Coronary artery (tissue), 2 donors: ENCODE measurements around the gene GADL1.
A peak's percentile ranks its signal among the peaks of the same experiment; 100 is the strongest.

ENCODE experiments used
- DNase-seq: peaks from one replicate; pipeline ENCODE4 v3.0.0-alpha.2; 2017; ENCODE audit warnings: low spot score
- H3K27ac ChIP-seq, 2 donors: fragments of 200-600 bp; sonication (generic); one replicate each; pipeline ENCODE4 v1.5.1; 2016 to 2019
- H3K4me3 ChIP-seq: fragments of 200-600 bp; sonication (generic); 2 replicates; pipeline ENCODE4 v1.5.1; 2016; ENCODE audit warnings: mild to moderate bottlenecking, moderate library complexity
- TF ChIP-seq, protein P1 (sequence below): fragments of 200-600 bp; sonication (generic); IDR thresholded peaks from one replicate; pipeline ENCODE4 v1.5.1; 2019; ENCODE audit warnings: antibody characterized with exemption

The GADL1 gene

DNA sequence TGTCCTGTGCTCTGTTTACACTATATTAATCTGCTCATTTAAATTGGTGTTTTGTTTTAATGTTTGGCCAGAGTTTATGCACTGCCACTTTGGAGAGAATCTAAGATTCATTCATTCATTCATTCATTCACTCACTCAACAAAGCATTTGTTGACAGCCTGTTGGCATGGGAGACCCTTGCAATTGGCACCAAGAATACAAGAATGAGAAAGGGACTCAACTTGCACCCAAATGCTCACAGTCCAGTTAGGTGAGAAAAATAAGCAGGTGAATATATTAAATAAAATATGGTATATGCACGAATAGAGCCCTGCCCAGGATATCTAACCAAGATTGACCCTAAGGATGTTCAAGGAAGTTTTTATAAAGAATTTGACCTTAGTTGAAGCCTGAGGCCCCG, 207.7 kb downstream of the GADL1 start:
- Histone ChIP-seq H3K27ac (peak overlapping the region; percentile 13 to 35), H3K4me3 (no peak overlapping the region)
- DNase-seq: no peak
- TF ChIP-seq, protein P1, sequence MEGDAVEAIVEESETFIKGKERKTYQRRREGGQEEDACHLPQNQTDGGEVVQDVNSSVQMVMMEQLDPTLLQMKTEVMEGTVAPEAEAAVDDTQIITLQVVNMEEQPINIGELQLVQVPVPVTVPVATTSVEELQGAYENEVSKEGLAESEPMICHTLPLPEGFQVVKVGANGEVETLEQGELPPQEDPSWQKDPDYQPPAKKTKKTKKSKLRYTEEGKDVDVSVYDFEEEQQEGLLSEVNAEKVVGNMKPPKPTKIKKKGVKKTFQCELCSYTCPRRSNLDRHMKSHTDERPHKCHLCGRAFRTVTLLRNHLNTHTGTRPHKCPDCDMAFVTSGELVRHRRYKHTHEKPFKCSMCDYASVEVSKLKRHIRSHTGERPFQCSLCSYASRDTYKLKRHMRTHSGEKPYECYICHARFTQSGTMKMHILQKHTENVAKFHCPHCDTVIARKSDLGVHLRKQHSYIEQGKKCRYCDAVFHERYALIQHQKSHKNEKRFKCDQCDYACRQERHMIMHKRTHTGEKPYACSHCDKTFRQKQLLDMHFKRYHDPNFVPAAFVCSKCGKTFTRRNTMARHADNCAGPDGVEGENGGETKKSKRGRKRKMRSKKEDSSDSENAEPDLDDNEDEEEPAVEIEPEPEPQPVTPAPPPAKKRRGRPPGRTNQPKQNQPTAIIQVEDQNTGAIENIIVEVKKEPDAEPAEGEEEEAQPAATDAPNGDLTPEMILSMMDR: no peak

DNA sequence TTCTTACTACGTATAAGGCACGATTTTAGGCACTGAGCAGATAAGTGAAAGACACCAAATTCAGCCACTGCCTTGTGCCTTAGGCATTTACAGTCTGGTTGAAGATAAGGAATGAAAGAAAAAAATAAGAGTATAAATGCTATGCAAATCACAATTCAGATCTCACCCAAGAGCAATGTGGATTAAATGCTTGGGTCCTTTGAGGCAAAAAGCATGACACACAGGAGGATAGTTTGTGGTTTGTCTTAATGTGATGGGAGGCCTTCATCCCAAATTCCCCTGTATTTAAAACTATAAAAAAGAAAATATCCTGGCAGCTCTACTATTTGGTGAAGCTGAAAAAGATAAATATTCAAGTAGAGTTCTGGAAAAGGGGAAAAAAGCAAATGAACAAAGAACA, 208.3 kb downstream of the GADL1 start:
- no peak overlapping the region for H3K4me3 ChIP-seq
- H3K27ac ChIP-seq: peak overlapping the region; percentile 35 to 46
- DNase-seq: no peak
- TF ChIP-seq, protein P1: no peak

DNA sequence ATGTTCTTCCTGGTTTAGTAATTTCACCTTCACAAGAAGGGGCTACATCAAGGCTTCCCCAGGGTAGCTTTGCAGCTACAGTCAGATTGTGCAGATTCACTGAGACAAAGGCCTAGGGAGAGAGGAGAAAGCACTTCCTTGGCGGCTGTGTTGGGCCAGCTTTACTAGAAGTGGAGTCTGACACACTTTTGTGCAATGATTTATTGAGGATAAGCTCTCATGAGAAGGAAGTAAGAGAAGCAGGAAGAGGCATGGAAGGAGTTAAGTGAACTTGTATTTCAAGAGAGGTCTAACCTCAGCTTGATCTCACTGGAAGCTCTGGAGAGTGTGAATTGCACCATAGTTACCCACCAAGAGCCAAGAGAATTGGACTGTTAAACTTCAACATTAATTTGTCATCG, 209.2 kb downstream of the GADL1 start:
- TF ChIP-seq, protein P1: no peak
- DNase-seq: no peak
- peak overlapping the region; percentile 30 to 46 for H3K27ac ChIP-seq
- H3K4me3 ChIP-seq: no peak overlapping the region

DNA sequence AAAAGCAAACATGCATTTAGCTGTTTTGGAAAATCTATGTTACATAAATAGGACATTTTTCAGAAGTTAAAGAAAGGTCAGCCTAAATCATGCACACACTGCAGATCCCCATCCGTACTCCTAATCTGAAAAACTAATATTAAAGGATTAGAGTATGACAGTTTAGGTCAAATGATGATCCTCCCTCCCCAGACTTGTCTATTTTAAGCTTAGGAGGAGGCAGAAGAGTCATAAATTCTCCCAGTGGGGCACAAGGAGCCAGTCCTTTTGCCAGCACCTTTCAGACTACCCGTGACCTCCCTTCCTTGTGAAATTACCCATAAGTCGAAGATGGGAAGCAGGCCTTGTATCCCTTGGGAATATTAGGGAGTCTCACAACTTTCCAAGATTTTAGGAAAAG, 210.1 kb downstream of the GADL1 start:
- peak overlapping the region in 1 of 2 donors; percentile 22 for H3K27ac ChIP-seq
- H3K4me3 ChIP-seq: no peak overlapping the region
- DNase-seq: no peak
- TF ChIP-seq, protein P1: no peak

DNA sequence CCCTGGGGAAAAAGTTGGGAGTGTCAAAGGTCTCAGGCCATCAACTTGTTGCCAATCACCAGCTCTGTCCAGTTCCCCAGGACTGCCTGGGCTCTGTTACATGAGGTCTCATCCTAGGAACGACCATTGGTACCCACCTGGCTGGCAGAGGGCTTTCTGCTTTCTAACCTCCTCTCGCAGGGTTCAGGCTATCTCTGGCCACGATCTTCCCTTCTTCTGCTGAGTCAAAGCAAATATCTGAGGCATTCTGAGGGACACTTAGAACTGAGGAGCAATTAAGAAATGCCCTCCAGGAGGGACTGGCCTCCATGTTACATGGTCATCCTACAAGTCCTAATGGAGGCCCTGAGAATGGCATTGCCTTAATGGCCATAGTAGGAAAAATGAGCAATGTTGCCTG, 210.7 kb downstream of the GADL1 start:
- H3K27ac ChIP-seq: peak overlapping the region in 1 of 2 donors; percentile 40
- DNase-seq: no peak
- no peak overlapping the region for H3K4me3 ChIP-seq
- TF ChIP-seq, protein P1: no peak

DNA sequence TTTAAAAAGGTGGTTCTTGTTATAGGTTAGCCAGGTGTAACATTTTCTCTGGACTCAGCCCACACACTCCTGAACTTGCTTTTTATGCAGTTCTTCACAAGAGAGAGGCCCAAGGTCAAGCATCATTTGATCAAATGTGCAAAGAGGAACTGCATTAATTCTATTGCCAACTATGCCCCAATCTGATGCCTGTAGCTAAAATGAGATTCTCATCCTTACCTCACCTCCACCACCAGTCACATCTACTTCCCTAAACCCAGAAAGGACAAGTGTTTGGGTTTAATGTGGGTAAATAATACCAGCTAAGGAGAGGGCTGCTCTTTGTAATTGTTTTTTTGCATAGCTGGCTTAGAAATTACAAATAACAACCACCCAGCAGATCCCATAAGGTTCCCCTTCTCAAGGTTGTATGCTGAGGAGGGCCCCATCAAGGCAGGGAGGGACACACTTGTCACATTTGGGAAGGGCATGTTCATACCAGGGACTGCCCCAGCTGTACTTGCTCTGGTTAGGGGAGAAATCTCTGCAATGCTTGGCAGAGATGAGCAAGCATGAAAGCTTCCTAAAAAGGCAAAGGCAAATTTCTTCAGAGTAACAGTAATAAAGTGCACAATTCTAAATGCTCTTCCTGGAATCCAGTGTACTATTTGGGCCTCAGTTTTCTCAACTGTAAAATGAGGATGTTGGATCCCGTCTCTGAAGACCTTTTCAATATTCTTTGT, 211.9 kb downstream of the GADL1 start:
- Histone ChIP-seq H3K27ac (peak overlapping the region; percentile 58 to 79), H3K4me3 (no peak overlapping the region)
- TF ChIP-seq, protein P1: no peak
- no peak for DNase-seq

DNA sequence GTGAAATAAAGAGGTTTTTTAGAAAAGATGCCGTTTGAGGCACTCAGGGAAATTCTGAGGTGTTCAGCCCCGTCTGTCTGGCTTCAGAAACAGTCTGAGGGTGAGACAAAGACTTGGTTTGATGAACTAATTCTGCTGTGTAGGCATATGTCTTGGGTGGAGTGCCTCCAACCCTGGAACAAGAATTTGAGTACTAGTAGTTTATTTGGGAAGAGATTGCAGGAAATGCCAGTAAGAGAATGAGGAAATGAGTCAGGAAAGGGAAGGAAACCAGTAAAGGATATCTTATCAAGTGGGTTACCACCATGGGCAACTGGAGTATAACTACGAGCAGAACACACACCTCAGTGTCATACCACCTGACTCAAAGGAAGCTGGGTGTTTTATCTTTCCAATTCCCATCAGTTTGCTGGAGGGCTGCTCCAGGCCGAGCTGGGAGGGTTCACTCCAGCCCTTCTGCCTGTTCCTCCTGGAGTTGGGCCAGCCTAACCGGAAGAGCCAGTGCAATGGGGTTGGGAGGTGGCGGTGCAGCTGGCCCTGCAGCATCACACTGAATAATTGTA, 212.7 kb downstream of the GADL1 start:
- DNase-seq: no peak

More for the DNA sequence above, 212.7 kb downstream of the GADL1 start:
- Histone ChIP-seq H3K4me3 (peak overlapping the region; percentile 11), H3K27ac (peak overlapping the region; percentile 58 to 79)
- TF ChIP-seq, protein P1: no peak
